Measurements from ENCODE around the gene IGLON5. TPM values are rescaled to one million over a fixed set of nuclear protein-coding genes. Genes with fewer than 3 reads are reported as not detected.

Gene IGLON5
- polyA plus RNA-seq, 1 experiment: not detected

GRCh38 chr19:51368366-51369282, 57.2 kb downstream of the IGLON5 start, which contains the start of gene CLDND2:
CLDND2 (minus strand) TSS chr19:51369003; CDS start chr19:51368577, 426 bp downstream.
- H3K9me3 ChIP-seq (ENCODE audit: control insufficient read depth, insufficient read depth, low read length): no peaks in the 10 kb centered on the region; the same call in 1 of the 2 replicates
- ChIA-PET CTCF (interaction anchor here (1.0 to 1.4 kb wide), 4 partner anchors 9 to 31 kb away, joined by 3 to 7 read pairs (median 4); no protein-coding TSS in a partner anchor), POLR2A (interaction anchor here (0.6 to 1.5 kb wide), 7 partner anchors 9 to 1439 kb away, joined by 3 to 28 read pairs (median 4); no protein-coding TSS in a partner anchor)

GRCh38 chr19:51370230-51370629, 58.8 kb downstream of the IGLON5 start:
- Histone ChIP-seq H3K27ac (ENCODE audit: low read depth, low read length) (no peak overlapping the region), H3K9me3 (ENCODE audit: control insufficient read depth, insufficient read depth, low read length) (no peaks in the 10 kb centered on the region; the same call in 1 of the 2 replicates), H3K4me3 (ENCODE audit: low read depth, low read length) (no peak overlapping the region), H3K27me3 (ENCODE audit: control insufficient read depth, insufficient read depth, low read length) (peaks cover 6% of the 10 kb centered on the region)
- POLR2A ChIA-PET: interaction anchor here (0.7 kb wide), 1 partner anchor 24 kb away, joined by 4 read pairs; no protein-coding TSS in a partner anchor
- CTCF ChIA-PET: no interaction called here
- no peak for DNase-seq (ENCODE audit: low read depth, low spot score)
- no peak for TF ChIP-seq CTCF (IDR thresholded peaks at IDR 0.05; ENCODE audit: low read depth, low read length)

More at GRCh38 chr19:51368366-51369282, 57.2 kb downstream of the IGLON5 start, which contains the start of gene CLDND2:
- Histone ChIP-seq H3K27ac (ENCODE audit: low read depth, low read length) (peak within 1 kb of the TSS; percentile 52), H3K4me3 (ENCODE audit: low read depth, low read length) (peak within 1 kb of the TSS; percentile 83), H3K27me3 (ENCODE audit: control insufficient read depth, insufficient read depth, low read length) (peaks cover 6% of the 10 kb centered on the region)
- TF ChIP-seq CTCF (IDR thresholded peaks at IDR 0.05; ENCODE audit: low read depth, low read length): no peak
- no peak for DNase-seq (ENCODE audit: low read depth, low spot score)

- ChIA-PET POLR2A (no interaction called here), CTCF (no interaction called here)
- TF ChIP-seq CTCF (IDR thresholded peaks at IDR 0.05; ENCODE audit: low read depth, low read length): no peak
- Histone ChIP-seq H3K27me3 (ENCODE audit: control insufficient read depth, insufficient read depth, low read length) (peaks cover 6% of the 10 kb centered on the region), H3K4me3 (ENCODE audit: low read depth, low read length) (no peak overlapping the region), H3K9me3 (ENCODE audit: control insufficient read depth, insufficient read depth, low read length) (no peaks in the 10 kb centered on the region; the same call in 1 of the 2 replicates), H3K27ac (ENCODE audit: low read depth, low read length) (no peak overlapping the region)
- DNase-seq (ENCODE audit: low read depth, low spot score): no peak
Measured at GRCh38 chr19:51371186-51371690, 59.8 kb downstream of the IGLON5 start.

GRCh38 chr19:51372021-51372648, 60.7 kb downstream of the IGLON5 start:
- Histone ChIP-seq H3K9me3 (ENCODE audit: control insufficient read depth, insufficient read depth, low read length) (no peaks in the 10 kb centered on the region; the same call in 1 of the 2 replicates), H3K27me3 (ENCODE audit: control insufficient read depth, insufficient read depth, low read length) (peaks cover 6% of the 10 kb centered on the region), H3K4me3 (ENCODE audit: low read depth, low read length) (no peak overlapping the region), H3K27ac (ENCODE audit: low read depth, low read length) (no peak overlapping the region)
- no peak for DNase-seq (ENCODE audit: low read depth, low spot score)
- CTCF ChIA-PET: no interaction called here
- TF ChIP-seq CTCF (IDR thresholded peaks at IDR 0.05; ENCODE audit: low read depth, low read length): no peak
- POLR2A ChIA-PET: no interaction called here
